Esophagus squamous epithelium (tissue), 4 donors: Measurements from ENCODE around the gene DTX4.

Source experiments
- POLR2A ChIP-seq, 4 donors: fragments of 450-650 bp; IDR thresholded peaks; one replicate each; pipeline ENCODE4 v1.6.1; 2017; ENCODE audit warnings: antibody characterized with exemption in 4 of 4, mild to moderate bottlenecking in 4 of 4, moderate library complexity in 3 of 4
- TF ChIP-seq, protein P1 (sequence below), 6 experiments: fragments of 450-650 bp in 4 of 6; fragments of 200-600 bp in 2 of 6; sonication (generic) in 2 of 6; IDR thresholded peaks; one replicate each; pipeline ENCODE4 v1.5.1; 2016 to 2019; ENCODE audit warnings: antibody characterized with exemption in 6 of 6, mild to moderate bottlenecking in 4 of 6, moderate library complexity in 4 of 6

DNA sequence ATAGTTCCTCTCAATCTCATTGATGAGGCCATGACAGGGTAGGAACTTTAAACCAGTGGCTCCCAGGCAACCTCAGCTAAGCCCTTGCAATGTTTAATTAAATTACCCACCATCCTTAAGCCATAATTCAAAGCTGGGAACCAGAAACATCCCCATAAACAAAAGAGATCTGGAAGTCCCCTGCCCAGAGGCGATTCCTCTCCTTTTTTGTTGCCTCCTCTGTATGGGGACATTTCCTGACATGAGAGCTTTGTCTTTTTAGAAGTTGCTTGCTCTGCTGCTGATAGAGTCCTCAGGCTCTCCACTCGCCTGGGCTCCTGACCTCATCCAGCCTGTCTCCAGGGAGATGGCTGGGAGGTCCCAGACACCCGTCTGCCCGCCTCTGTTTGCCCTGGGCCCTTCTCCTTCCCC lies 3.2 kb downstream of the DTX4 start:
- TF ChIP-seq POLR2A (IDR thresholded peaks at IDR 0.05), result no peak
- TF ChIP-seq, protein P1, sequence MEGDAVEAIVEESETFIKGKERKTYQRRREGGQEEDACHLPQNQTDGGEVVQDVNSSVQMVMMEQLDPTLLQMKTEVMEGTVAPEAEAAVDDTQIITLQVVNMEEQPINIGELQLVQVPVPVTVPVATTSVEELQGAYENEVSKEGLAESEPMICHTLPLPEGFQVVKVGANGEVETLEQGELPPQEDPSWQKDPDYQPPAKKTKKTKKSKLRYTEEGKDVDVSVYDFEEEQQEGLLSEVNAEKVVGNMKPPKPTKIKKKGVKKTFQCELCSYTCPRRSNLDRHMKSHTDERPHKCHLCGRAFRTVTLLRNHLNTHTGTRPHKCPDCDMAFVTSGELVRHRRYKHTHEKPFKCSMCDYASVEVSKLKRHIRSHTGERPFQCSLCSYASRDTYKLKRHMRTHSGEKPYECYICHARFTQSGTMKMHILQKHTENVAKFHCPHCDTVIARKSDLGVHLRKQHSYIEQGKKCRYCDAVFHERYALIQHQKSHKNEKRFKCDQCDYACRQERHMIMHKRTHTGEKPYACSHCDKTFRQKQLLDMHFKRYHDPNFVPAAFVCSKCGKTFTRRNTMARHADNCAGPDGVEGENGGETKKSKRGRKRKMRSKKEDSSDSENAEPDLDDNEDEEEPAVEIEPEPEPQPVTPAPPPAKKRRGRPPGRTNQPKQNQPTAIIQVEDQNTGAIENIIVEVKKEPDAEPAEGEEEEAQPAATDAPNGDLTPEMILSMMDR (IDR thresholded peaks at IDR 0.05), result no peak
